Panc1 (cell line): ENCODE measurements around the gene TIPRL. TPM values are rescaled to one million over a fixed set of nuclear protein-coding genes. Genes with fewer than 3 reads are reported as not detected.

Experiments
- ATAC-seq: fragments of 200-7000 bp; cut with Tn5 transposase; 2 replicates; pipeline ENCODE4 v1.9.1; 2020; ENCODE audit warnings: mild to moderate bottlenecking, moderate library complexity
- BruUV-seq: library from RNA; stranded (reverse); fragments of 400-500 nt; replicated peaks from 2 replicates; lab custom pipeline; 2021; lab: Mats Ljungman, UMichigan
- CTCF ChIA-PET: fragments of 300-600 bp; sonication (Branson Sonifier 250); formaldehyde crosslinking; loops from one replicate; lab custom pipeline; 2022; ENCODE audit warnings: antibody characterized with exemption; lab: Charles Lee
- POLR2A ChIA-PET: fragments of 300-600 bp; sonication (Branson Sonifier 250); formaldehyde crosslinking; loops from one replicate; lab custom pipeline; 2022; ENCODE audit warnings: antibody characterized with exemption; lab: Charles Lee
- DNase-seq: peaks from one replicate; pipeline ENCODE4 v3.0.0-alpha.2; 2010; ENCODE audit warnings: low read depth, low spot score
- H3K27ac ChIP-seq: 2 replicates; pipeline ENCODE4 v1.5.1; 2011; ENCODE audit warnings: mild to moderate bottlenecking, low read length, inconsistent platforms
- H3K27me3 ChIP-seq: fragments of 200-500 bp; sonication (Bioruptor generic); 2 replicates; pipeline ENCODE4 v1.6.0; 2014; ENCODE audit warnings: low read length, inconsistent platforms; ENCODE audit not compliant: control insufficient read depth, insufficient read depth
- H3K36me3 ChIP-seq: fragments of 200-500 bp; sonication (Bioruptor generic); 2 replicates; pipeline ENCODE4 v1.5.1; 2014; ENCODE audit warnings: inconsistent platforms, mild to moderate bottlenecking, low read length, moderate library complexity; ENCODE audit not compliant: control insufficient read depth, insufficient read depth
- H3K4me1 ChIP-seq: 2 replicates; pipeline ENCODE4 v1.5.1; 2011; ENCODE audit warnings: inconsistent platforms, mild to moderate bottlenecking, low read length, moderate library complexity; ENCODE audit not compliant: control insufficient read depth, insufficient read depth
- H3K4me3 ChIP-seq, 2 experiments: 2 replicates each; pipeline ENCODE4 v1.5.1; 2011 to 2012; ENCODE audit warnings: low read depth in 2 of 2, low read length in 2 of 2, mild to moderate bottlenecking in 2 of 2, inconsistent platforms in 1 of 2, moderate library complexity in 1 of 2
- H3K9me3 ChIP-seq: fragments of 200-500 bp; sonication (Bioruptor generic); 2 replicates; pipeline ENCODE4 v1.5.1; 2014; ENCODE audit warnings: low read depth, mild to moderate bottlenecking, inconsistent platforms, low read length, moderate library complexity; ENCODE audit not compliant: control insufficient read depth, insufficient read depth
- POLR2AphosphoS5 ChIP-seq: IDR thresholded peaks from 2 replicates; pipeline ENCODE4 v1.6.1; 2012; ENCODE audit warnings: mild to moderate bottlenecking, low read depth, low read length, moderate library complexity
- SIN3A ChIP-seq: IDR thresholded peaks from 2 replicates; pipeline ENCODE4 v1.6.1; 2012; ENCODE audit warnings: low read depth, mild to moderate bottlenecking, low read length, moderate library complexity, borderline replicate concordance; ENCODE audit not compliant: insufficient read depth
- TCF7L2 ChIP-seq: IDR thresholded peaks from 2 replicates; pipeline ENCODE4 v1.6.1; 2011; ENCODE audit warnings: mild to moderate bottlenecking, low read depth, low read length, inconsistent platforms
- in situ Hi-C: cut with HindIII; loops from 2 replicates; pipeline ENCODE4 v1.10.0; 2016; ENCODE audit warnings: low sequenced_read_pairs, low pct_unique_long_range_greater_than_20kb
- intact Hi-C: fragments of 100-400 bp; cut with micrococcal nuclease; formaldehyde crosslinking; loops from one replicate; pipeline ENCODE4 v1.10.0; 2022; ENCODE audit not compliant: unreplicated experiment
- total RNA-seq: library from RNA; stranded (reverse); gene quantifications from one replicate; pipeline ENCODE4 v1.2.1, GENCODE V29; 2021; ENCODE audit not compliant: unreplicated experiment
- TF ChIP-seq, protein P1 (sequence below), 2 experiments: IDR thresholded peaks; 2 replicates each; pipeline ENCODE4 v1.6.1; 2011 to 2012; ENCODE audit warnings: low read depth in 2 of 2, control low read depth in 1 of 2, low read length in 1 of 2, mild to moderate bottlenecking in 1 of 2, moderate library complexity in 1 of 2; ENCODE audit not compliant: insufficient read depth in 1 of 2
- TF ChIP-seq, protein P2 (sequence below): fragments of 450-650 bp; IDR thresholded peaks from 2 replicates; pipeline ENCODE4 v1.5.1; 2017; ENCODE audit warnings: mild to moderate bottlenecking

Gene TIPRL
- total RNA-seq, 1 experiment from 2014 or later: 48.5 TPM

DNA sequence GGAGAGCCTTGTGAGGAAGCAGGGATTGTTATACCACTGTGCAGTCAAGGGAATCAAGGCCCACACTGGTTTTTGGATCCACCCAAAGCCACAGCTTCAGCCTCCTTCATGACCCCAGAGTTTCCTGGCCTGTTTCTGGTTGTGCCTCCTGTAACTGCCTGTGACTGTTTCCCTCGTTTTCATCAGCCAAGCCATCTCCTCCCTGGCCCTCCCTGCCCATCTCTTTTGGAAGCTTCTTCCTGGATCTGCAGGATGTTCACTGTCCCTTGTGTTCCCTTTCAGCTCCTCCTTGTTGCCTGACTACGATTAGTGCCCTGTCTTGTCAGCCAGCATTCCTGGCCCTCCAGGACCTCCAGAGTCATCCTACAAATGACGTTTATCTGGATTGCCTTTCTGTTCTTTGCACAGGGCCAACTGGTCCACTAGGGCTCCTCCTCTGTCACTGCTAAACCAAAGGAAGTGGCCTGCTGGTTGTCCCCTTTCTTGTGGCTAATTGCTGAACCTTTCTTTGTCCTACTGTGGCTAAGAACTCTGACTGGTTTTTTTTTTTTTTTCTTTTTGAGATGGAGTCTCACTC, 65.0 kb downstream of the TIPRL start:
- no peak overlapping the region for H3K4me3 ChIP-seq
- no TSS peak for BruUV-seq
- TF ChIP-seq POLR2AphosphoS5: no peak
- TF ChIP-seq SIN3A: no peak
- TF ChIP-seq, protein P1, sequence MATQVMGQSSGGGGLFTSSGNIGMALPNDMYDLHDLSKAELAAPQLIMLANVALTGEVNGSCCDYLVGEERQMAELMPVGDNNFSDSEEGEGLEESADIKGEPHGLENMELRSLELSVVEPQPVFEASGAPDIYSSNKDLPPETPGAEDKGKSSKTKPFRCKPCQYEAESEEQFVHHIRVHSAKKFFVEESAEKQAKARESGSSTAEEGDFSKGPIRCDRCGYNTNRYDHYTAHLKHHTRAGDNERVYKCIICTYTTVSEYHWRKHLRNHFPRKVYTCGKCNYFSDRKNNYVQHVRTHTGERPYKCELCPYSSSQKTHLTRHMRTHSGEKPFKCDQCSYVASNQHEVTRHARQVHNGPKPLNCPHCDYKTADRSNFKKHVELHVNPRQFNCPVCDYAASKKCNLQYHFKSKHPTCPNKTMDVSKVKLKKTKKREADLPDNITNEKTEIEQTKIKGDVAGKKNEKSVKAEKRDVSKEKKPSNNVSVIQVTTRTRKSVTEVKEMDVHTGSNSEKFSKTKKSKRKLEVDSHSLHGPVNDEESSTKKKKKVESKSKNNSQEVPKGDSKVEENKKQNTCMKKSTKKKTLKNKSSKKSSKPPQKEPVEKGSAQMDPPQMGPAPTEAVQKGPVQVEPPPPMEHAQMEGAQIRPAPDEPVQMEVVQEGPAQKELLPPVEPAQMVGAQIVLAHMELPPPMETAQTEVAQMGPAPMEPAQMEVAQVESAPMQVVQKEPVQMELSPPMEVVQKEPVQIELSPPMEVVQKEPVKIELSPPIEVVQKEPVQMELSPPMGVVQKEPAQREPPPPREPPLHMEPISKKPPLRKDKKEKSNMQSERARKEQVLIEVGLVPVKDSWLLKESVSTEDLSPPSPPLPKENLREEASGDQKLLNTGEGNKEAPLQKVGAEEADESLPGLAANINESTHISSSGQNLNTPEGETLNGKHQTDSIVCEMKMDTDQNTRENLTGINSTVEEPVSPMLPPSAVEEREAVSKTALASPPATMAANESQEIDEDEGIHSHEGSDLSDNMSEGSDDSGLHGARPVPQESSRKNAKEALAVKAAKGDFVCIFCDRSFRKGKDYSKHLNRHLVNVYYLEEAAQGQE (IDR thresholded peaks at IDR 0.05; ENCODE audit: insufficient read depth in 1 of 2, low read depth in 2 of 2, low read length in 1 of 2): no peak
- TF ChIP-seq TCF7L2: no peak
- TF ChIP-seq, protein P2, sequence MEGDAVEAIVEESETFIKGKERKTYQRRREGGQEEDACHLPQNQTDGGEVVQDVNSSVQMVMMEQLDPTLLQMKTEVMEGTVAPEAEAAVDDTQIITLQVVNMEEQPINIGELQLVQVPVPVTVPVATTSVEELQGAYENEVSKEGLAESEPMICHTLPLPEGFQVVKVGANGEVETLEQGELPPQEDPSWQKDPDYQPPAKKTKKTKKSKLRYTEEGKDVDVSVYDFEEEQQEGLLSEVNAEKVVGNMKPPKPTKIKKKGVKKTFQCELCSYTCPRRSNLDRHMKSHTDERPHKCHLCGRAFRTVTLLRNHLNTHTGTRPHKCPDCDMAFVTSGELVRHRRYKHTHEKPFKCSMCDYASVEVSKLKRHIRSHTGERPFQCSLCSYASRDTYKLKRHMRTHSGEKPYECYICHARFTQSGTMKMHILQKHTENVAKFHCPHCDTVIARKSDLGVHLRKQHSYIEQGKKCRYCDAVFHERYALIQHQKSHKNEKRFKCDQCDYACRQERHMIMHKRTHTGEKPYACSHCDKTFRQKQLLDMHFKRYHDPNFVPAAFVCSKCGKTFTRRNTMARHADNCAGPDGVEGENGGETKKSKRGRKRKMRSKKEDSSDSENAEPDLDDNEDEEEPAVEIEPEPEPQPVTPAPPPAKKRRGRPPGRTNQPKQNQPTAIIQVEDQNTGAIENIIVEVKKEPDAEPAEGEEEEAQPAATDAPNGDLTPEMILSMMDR: no peak
- no peaks in the 10 kb centered on the region for H3K27me3 ChIP-seq
- intact Hi-C loops: no loop called here
- ChIA-PET CTCF (no interaction called here), POLR2A (no interaction called here)
- H3K9me3 ChIP-seq: no peaks in the 10 kb centered on the region
- ATAC-seq (no peak), DNase-seq (no peak)
- no peaks in the 10 kb centered on the region for H3K4me1 ChIP-seq
- in situ Hi-C loops: no loop called here
- peaks cover 9% of the 10 kb centered on the region for H3K36me3 ChIP-seq
- no peak overlapping the region for H3K27ac ChIP-seq

DNA sequence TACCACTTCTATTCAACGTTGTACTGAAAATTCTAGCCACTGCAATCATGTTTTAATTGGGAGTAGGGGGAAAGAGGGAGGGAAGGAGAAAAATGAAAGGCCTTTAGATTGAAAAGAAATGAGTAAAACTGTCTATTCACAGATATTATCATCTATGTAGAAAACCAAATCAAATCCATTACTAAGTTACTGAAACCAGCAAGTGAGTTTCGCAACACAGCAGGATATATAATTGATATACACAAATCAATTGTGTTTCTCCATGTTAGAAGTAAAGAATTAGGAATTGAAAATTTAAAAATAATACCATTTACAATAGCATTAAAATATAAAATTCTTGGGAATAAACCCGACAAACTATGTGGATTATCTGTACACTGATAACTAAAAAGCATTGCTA, 66.3 kb downstream of the TIPRL start:
- in situ Hi-C loops: no loop called here
- TF ChIP-seq, protein P1 (IDR thresholded peaks at IDR 0.05; ENCODE audit: insufficient read depth in 1 of 2, low read depth in 2 of 2, low read length in 1 of 2): no peak
- TF ChIP-seq POLR2AphosphoS5 (no peak), TCF7L2 (no peak), SIN3A (no peak)
- TF ChIP-seq, protein P2: no peak

More for the DNA sequence above, 66.3 kb downstream of the TIPRL start:
- H3K4me3 ChIP-seq: no peak overlapping the region
- no peak for DNase-seq
- ChIA-PET CTCF (no interaction called here), POLR2A (no interaction called here)
- intact Hi-C loops: no loop called here
- no peaks in the 10 kb centered on the region for H3K9me3 ChIP-seq
- TSS peak; percentile 49 for BruUV-seq
- no peak for ATAC-seq
- no peak overlapping the region for H3K27ac ChIP-seq
- H3K27me3 ChIP-seq: no peaks in the 10 kb centered on the region
- H3K4me1 ChIP-seq: no peaks in the 10 kb centered on the region
- H3K36me3 ChIP-seq: peaks cover 4% of the 10 kb centered on the region
